Activated CD4-positive, alpha-beta T cell treated with anti-CD3 and anti-CD28 coated beads for 4 hours (primary cell): Measurements from ENCODE around the gene AHNAK2.
"Not testable (repeated sequence)": the region's sequence is repeated elsewhere in the genome, so short reads cannot be mapped to it uniquely, and the experiment has no call there.

Source experiments
- DNase-seq, 2 donors: peaks; one replicate each; pipeline ENCODE4 v3.0.0-alpha.2; 2020

The AHNAK2 gene

GRCh38 chr14:104971447-104972240 lies 6.5 kb downstream of the AHNAK2 start:
- no peak for DNase-seq

DNA sequence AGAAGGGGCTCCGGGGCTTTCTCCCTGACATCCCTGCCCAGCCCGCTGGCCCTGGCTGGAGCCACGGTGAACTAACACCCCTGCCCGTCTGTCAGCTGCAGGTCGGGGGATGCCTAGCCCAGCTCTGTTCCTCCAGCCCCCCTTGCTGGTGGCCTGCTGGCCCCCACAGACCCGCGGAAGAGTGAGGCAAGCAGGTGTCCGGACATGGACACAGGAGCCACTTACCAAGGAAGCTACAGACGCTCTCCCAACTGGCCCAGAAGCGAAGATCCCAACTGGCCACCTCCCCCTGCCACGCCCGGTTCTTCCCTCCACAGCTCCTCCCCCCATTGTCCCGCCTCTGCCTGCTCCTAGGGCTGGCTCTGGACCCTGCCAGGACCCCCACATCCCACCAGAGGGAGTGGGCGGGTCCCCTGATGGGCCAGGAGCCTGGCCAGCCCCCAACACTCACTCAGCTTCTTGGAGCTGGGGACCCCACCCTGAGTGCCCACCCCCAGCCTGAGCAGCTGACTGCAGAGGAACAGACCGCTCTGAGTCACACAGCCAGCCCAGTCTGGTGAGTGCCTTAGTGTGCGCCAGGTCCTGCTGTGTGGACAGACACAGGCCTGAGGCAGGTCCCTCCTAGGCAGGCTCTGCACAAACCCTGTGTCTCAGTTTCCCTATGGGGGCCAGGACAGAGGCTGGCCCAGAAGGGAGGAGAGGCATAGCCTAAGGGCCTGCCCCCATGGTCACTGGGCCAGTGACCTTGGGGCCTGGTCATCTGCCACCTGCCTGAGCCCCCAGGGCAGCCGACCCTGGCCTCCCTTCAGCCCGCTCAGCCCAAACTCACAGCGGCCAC lies 7.7 kb downstream of the AHNAK2 start:
- no peak for DNase-seq

- DNase-seq: no peak
Measured at GRCh38 chr14:104969741-104970230, 8.4 kb downstream of the AHNAK2 start.

DNA sequence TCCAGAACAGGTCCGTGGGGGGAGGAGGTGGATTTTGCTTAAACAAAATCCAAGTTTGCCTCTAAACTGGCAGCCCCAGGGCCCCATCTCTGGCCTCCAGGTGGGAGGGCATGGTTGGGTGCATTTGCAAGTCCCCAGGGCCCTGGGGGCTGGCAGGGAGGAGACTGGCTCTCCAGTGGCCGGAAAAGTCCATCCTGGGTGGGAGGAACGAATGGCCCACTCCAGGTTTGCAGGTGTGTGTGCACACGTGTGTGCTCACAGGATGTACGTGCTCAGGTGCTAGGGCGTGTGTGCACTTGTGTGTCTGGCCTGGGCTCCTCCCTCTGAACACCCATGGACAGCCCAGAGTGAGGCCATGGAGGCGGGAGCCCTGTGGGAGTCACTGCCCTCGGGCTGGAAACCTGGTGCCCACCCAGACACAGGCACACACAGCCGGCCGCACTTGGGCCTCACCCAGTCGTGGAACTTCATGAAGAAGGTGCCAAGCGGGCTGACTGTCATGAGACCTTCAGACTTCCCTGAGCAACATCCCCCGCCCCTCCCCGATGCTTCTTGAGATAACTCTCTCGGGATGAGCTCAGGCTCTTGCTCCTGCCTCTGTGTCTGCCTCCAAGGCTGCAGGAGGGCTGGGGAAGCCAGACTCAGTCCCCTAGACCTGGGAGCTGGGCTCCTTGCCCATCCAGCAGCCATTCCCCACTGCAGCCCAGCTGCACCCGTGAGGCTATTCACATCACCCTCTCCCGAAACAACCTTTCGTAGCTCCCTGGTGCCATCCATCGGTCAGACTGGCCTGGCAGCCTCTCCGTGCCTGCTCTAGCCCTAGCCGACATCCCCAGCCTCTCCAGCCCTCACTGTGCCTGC lies 9.4 kb downstream of the AHNAK2 start:
- DNase-seq: no peak

DNA sequence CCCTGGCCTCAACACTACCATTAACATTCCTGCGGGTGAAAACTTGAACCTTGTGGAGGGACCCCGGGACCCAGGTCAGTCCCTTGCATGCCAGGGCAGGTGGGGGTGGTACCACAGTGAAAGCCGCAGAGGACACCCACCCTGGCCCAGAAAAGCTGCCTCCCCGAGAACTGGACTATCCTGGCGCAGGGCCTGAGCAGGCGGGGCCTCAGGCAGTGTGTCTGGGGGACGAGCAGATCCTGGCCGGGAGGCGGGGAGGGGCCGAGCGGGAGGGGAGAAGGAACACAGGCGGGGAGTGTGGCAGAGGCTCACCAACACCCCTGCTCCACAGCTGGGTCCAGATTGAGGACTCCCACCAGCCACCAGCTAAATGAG lies 10.0 kb downstream of the AHNAK2 start:
- no peak for DNase-seq

DNA sequence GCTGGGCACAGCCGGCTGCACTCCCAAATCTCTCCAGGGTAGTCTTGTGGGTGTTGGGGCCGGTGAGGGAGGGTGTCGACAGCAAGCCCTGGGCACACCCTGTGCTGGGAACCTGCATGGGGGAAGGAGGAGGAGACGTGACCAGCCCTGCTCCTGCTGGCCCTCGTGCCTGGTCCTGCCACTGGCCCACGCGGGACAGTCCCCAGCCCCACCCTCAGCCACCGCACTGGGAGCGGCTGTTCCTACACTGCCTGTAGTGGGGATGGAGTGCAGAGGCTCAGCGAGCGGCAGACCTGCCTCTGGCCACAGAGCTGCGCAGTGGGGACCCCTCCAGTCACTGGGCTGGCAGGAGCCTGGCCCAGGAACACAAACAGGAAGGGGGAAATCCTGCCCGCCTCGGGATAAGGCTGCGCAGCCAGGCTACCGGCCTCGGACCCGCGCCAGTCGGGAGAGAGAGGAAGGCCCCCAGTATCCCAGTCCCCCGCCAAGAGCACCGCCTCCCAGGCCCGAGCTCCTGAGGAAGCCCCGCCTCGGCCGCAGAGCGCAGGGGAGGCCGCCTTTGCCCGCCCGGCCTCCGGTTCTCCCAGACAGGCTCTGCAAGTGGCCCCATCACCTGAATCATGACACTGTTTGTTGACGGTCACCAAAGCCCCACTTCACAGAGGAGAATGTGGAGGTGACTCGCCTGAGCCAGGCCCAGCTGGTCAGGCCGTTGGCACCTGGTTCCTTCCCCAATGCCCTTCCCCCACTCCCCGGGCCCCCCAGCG lies 10.6 kb downstream of the AHNAK2 start:
- DNase-seq: no peak

DNA sequence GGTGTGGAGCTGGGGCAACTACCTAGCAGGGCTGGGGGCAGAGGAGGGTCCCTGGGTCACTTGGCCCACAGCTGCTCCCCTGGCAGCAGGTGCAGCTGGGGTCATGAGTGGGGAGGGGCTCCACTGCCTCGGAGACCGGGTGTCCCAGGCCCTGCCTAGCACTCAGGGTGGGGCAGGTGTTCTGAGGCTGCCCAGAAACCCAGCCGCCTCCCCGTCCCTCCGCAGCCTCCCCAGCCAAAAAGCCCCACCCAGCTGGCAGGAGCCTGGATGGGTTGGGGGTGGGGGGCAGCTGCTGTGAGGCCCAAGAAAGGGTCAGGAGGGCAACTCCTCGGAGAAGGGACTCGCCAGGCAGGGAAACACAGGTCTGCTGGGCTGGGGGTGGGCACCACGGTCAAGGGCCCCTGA lies 11.2 kb downstream of the AHNAK2 start:
- no peak for DNase-seq

DNA sequence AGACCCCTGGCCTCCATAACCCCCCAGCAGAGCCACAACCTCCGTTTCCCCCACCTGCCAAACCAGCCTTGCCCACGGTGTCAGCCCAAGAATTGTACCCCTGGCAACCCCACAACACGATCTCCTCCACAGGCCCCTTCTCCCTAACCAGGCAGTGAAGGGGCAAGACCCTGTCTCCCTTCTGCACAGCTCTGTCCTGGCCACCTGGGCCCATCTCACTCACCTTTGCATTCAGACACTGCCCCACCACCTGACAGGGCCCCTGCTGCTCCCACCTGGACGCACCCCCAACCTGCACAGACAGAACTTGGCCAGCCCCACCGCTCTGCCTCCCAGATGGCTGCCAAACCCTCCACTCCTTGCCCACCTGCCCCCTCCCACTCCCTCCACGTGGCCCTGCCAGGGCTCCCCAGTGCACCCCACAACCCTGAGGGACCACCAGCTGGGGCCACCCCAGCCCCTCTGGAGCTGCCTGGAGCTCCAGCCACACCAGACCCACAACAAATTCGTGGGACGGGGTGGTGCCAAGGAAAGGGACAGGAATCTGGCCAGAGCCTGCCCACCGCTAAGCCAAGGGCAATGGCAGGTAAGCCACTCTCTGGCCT lies 11.8 kb downstream of the AHNAK2 start:
- no peak for DNase-seq

DNA sequence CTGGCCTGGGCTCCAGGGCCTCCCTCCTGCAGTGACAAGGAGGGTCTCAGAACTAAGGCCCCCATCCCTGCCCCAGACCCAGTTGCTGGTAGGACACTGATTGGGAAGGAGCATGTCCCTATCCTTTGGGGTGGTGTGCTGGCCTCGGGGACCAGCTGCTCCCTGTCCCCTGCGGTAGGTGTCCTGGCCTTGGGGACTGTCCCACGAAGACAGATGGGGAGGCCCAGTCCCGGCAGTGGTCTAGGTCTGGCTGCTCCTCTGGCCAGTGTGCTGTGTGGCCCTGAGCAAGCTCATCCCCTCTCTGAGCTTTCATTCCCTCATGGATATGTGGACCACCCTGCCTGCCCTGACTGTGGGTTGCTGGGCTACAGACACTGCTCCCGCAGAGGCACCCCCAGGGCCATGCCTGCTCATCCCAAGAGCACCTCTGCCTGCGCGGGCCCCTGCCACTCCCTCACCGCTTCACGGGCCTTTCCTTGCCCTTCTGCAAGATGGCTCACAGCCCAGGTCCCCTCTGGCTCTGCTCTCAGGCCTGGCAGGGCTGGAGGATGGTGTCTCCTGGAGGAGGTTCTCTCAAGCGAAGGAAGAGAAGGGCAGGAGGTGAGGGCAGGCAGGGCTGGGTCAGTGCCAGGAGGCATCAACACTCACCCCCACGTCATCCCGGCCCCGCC lies 12.5 kb downstream of the AHNAK2 start:
- DNase-seq: no peak

DNA sequence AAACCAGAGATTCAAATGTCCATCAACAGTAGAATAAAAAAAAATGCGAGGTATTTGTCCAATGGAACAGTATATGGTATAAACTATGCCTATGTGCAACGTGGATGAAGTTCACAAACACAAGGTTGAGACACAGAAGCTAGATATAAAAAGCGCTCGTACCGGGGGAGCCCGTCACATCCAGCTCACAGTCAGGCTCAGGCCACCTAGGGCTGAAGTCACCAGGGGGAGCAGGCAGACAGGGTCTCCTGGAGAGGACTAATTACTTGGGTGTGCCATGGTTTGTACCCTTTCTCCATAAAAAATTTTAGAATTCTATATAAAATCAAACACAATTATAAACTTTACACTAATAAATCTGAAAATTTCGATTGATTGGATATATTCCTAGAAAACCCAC lies 13.6 kb downstream of the AHNAK2 start:
- DNase-seq: no peak

DNA sequence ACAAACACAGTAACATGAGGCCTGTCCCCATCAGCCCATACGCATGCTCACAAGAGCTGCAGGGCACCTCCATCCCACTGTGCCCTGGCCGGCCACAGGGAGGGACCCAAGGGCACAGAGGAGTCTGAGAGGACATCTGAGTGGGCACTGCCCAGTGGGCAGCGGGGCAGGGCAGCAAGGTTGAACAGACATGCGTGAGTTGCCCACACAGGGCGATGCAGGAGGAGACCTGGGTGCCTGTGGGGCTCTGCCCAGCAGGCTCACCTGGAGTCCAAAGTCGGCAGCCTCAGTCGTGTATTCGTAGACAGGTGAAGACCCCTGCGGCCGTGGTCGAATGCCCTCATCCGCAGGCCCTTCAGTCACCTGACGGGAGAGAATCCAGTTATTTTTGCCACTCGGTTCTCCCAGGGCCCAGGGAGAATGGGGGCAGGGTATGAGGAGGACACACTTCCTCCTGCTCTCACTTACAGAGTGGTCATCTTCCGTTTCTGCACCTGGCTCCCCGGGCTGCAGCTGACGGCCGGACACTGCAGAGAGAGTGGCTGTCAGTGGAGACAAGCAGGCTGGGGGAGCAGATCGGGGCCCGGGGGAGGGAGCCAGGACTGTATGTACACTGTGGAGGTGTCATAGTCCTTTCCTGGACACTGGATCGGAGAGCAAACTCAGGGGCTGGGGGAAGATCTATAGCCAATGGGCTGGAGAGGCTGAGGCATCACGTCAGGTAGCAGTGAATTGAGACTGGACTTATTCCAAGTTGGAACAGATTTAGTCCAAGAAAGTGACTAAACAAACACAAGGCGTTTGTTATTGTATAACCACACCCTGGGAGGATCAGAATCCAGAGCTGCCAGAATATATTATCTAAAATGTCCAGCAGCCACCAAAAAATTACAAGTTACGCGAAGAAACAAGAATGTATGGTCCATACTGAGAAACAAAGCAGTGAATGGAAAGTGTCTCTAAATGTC lies 20.7 kb downstream of the AHNAK2 start:
- DNase-seq: no peak

DNA sequence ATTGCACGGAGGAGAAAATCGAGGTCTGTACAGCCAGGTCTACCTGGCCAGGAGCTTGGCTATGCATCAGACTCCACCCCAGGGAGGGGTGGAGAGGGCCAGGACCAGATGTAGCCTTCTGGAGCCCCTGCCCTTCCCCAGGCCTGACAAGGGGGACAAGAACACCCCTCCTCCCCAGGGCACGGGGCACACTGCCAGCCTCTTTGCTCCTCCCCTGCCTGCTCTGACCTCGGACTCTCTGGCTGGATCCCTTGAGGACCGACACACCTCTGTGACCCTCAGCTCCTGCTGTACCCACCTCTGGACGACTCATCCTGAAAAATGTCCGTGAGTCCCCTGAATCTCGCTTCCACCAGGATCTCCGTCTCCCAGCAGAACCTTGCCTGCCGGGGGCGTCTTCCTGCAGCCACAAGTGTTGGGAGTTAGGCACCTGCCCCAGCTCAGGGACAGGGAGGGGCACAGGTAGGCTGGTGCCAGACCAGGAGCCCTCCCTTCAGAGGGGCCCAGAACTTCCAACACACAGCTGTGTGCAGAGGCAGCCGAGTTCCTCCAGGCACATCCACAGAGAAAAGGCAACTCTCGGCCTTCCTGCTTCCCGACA lies 21.8 kb downstream of the AHNAK2 start:
- no peak for DNase-seq

DNA sequence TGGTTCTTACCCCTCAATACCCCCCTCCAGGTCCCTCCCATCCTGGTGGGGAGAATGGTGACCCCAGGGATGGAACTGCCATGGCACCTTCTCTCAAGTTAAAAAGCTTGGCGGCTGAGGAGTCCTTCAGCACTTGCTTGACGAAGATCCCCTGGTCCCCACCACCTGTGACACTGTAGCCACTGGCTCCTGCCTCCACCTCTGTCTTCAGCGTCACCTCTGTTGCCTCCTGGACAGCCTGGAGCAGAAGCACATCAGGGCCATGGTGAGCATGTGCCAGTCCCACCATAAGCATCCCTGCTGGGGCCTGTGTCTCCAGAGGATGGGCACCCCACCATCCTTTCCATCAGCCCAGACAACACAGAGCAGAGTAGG lies 22.8 kb downstream of the AHNAK2 start:
- DNase-seq: no peak

DNA sequence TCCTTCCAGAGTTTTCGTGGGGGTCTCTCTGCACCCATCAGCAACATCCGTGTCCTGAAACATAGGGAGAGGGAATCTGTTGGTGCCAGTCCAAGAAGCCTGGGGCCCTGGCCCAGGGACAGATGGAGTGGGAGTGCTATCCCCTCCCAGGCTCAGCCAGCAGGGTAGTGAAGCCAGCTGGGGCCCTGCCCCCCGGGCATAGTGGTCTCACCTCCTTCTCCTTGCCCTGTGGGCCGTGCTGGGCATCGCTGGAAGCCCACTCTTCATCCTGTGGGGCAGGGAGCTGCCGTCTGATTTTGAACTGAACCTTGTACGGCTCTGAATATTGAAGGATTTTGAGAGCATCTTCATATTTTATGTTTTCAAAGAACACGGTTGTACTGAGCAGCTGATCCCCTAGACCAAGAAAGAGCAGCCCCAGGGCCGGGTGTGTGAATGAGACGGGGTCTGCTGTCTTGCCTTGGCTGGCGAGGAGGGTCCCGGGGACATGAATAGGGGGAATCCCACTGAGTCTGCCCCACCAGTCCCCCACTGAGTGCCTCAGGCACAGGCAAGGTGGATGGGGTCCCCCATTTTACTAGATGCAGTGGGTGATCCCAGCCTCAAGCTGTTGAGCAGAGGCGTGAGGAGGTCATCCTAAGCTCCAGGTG lies 23.3 kb downstream of the AHNAK2 start:
- no peak for DNase-seq

DNA sequence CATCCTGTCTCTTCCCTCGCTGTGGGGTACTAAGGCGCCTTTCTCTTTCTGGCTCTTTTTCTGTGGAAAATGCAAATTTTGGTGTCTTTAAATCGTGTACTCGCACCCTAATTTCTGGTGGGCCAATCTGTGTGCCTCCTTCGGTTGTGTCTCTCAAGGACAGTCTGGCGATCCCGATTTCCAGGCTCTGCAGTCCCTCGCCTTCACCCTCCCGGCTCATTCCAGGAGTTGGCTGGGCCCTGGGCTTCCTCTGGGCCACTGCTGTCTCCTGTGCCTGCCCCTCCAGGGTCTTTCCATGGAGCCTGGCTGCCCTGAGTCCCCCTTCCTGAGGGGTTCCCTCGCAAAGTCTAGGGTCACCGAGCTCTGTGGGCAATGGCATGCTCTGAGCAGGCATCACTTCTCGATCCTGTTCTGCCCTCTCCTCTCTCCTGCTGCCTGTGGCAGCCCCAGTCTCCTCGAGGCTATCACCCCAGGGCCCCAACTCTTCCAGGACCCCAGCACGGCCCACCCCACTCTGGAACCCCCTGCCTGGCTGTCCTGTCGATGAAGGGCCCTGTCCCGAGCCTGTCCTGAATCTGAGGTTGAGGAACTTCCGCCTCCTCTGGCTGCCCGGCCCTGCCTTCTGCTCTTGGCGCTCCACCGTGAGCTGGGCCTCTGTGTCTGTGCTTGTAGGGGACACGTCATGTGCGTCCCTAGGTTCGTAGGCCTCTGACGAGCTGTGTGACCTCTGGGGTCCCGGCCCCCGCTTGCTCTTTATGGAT lies 24.1 kb downstream of the AHNAK2 start:
- DNase-seq: no peak

DNA sequence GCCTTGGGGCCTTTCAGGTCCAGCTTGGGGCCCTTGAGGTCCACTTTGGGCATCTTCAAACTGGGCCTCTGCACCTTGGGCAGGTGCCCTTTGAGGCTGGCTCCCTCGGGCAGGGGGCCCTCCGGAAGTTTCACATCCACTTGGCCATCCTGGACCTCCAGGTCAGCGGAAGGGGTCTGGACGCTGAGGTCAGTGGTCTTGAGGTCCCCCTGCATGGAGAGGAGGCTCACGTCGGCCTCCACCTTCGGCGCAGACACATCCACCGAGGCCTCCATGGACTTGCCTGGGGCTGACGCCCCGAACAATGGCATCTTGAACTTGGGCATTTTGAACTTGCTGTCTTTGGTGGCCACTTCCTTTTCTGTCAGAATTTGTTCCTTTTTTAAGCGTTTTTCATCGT lies 25.1 kb downstream of the AHNAK2 start:
- no peak for DNase-seq

- DNase-seq: not testable (repeated sequence)
Measured at GRCh38 chr14:104951863-104952657, 26.1 kb downstream of the AHNAK2 start.
